ENCODE data around the gene SRRD.

- TF ChIP-seq CTCF (IDR thresholded peaks at IDR 0.05) (no peak), POLR2A (IDR thresholded peaks at IDR 0.05) (no peak), POLR2AphosphoS5 (IDR thresholded peaks at IDR 0.05) (no peak)
Measured at GRCh38 chr22:26492220-26492619, 8.5 kb downstream of the SRRD start.

Measured in breast epithelium (tissue), 3 donors.